VCaP (cell line): ENCODE results near the gene FAM53B.

Experiments used
- H3K27ac ChIP-seq: fragments of 450-650 bp; 2 replicates; pipeline ENCODE4 v1.5.1; 2017
- CTCF ChIP-seq: fragments of 450-650 bp; conservative IDR thresholded peaks from 2 replicates; pipeline ENCODE4 v1.5.1; 2017; ENCODE audit warnings: mild to moderate bottlenecking, moderate library complexity

FAM53B gene

GRCh38 chr10:124642088-124642710 is 102.0 kb downstream of the FAM53B start:
- H3K27ac ChIP-seq: no peak overlapping the region
- TF ChIP-seq CTCF: no peak

GRCh38 chr10:124641282-124642087 is 102.7 kb downstream of the FAM53B start:
- TF ChIP-seq CTCF: no peak
- H3K27ac ChIP-seq: no peak overlapping the region

GRCh38 chr10:124640538-124641231 is 103.5 kb downstream of the FAM53B start:
- TF ChIP-seq CTCF: no peak
- H3K27ac ChIP-seq: no peak overlapping the region

- H3K27ac ChIP-seq: no peak overlapping the region
Observed at GRCh38 chr10:124640056-124640455, 104.1 kb downstream of the FAM53B start.

DNA sequence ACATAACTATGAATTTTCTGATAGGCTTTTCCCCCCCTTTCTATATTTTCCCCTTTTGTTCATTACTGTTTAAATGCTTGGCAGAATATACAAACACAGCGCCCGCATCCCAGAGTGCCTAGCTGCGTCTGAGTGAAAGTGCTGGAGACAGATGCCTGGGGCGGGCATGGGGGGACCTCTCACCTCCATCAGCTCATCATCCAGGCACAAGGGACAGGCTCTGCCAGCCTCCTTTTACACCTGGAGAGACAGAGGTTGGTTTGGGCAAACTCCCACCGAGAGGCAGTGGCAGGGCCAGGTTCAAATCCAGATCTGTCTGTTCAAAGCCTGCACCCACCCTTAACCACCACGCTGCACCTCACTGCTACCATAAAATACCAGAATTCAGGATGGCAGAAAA is 104.5 kb downstream of the FAM53B start:
- no peak overlapping the region for H3K27ac ChIP-seq
- TF ChIP-seq CTCF: no peak

More at GRCh38 chr10:124640056-124640455, 104.1 kb downstream of the FAM53B start:
- TF ChIP-seq CTCF: no peak

- no peak for TF ChIP-seq CTCF
- H3K27ac ChIP-seq: no peak overlapping the region
Observed at GRCh38 chr10:124639206-124639605, 105.0 kb downstream of the FAM53B start.

GRCh38 chr10:124637746-124638145 is 106.4 kb downstream of the FAM53B start:
- H3K27ac ChIP-seq: no peak overlapping the region
- TF ChIP-seq CTCF: no peak
